Middle frontal gyrus (tissue), 1 donor: Measurements from ENCODE around the gene TAGAP.
"Not testable (repeated sequence)": the region's sequence is repeated elsewhere in the genome, so short reads cannot be mapped to it uniquely, and the experiment has no call there.

ENCODE experiments used
- DNase-seq: peaks from one replicate; pipeline ENCODE4 v3.0.0-alpha.2; 2015; ENCODE audit warnings: low spot score; ENCODE audit errors: extremely low spot score

The TAGAP gene

GRCh38 chr6:159045801-159046200, 1.0 kb upstream of the TAGAP start:
- DNase-seq: no peak

DNA sequence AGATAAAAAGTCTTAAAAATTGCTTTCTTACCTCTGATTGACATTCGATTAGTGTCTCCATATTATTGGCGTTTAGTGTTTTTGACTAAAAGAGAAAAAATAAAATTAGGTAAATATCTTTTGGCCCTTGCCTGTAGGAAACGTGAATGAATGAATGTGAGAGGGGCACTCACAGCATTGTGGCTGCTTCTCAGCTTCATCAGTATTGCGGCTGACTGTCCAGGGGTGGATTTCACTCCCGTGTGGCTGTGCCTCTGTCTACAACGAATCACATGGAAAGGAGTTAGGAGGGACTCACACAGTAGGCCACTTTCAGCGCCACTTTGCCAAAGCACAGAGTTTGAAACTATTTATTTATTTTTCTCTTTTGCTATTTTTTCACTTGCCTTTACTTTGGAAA, 844 bp downstream of the TAGAP start:
- DNase-seq: no peak

DNA sequence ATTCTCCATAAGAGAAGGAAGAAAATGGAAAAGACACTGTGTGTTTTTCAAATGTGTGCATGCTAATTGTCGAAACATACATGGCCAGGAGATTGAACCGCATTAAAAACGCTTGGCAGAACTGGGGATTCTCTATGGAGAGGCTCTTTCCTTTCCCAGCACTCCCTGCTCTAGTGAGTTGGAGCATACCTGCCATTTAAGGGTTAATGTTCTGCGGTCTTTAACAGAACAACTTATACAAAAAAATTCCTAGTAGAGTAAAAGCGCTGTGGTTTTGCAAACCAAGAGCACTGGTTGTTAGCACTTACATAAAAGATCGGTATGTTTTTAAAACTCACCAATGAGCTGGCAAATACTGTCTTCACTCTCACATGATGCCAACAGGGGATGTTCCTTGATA, 1.5 kb downstream of the TAGAP start:
- no peak for DNase-seq

GRCh38 chr6:159042826-159043181, 2.0 kb downstream of the TAGAP start:
- no peak for DNase-seq

DNA sequence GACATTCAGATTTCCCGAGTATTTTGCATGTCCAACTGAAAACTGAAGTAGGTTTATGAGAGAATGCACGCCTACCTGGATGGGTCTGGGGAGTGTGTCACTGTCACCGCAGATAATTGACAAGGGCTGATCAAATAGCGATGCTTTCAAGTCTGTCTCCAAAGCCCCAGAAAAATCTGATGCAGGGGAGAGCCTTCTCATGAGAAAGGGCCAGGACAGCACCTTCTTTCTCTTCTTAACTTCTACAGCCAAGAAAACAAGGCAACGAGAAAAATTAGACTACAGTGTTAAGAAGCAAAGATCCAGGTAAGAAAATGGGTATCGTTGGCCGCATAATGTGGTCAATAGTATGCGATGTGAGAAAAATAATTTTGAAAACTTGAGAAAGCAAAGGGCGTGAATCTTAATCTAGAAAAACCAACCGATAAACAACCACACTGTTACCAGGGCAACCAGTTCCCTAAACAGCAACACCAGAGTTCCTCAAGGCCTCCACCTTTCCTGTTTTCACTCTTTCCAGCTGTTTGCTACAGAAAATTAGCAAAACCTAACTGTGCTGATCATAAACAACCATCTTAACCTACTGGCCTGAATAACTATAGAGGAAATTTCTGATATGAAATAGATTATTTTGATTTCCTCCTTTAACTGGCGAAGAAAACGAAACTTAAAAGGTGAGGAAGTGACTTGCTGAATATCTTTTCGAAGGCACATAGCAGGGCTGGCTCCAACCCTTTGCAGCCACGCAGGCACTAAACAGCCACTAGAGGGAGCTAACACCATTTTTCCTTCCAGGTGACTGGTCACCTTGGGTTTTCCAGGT, 2.6 kb downstream of the TAGAP start:
- peak; percentile 43 for DNase-seq

DNA sequence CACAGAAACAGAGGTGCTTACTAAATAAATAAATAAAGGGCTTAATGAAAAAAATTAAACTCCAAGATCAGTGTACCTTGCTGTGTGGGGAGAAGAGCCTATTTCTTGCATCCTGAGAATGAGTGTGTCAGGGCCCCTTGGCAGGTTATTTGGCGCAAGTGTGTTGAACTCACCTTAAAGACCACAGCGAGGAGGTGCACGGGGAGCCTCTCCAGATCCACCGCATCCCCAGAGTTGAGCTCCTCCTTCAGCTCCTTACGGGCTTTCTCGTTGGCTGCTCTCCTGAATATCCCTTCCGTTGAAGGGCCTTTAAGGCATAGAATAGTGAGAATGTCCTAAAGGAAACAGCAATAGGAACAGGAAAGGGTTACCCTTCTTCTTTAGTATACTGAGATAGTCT, 3.6 kb downstream of the TAGAP start:
- DNase-seq: no peak

GRCh38 chr6:159039885-159040258, 4.9 kb downstream of the TAGAP start:
- no peak for DNase-seq

DNA sequence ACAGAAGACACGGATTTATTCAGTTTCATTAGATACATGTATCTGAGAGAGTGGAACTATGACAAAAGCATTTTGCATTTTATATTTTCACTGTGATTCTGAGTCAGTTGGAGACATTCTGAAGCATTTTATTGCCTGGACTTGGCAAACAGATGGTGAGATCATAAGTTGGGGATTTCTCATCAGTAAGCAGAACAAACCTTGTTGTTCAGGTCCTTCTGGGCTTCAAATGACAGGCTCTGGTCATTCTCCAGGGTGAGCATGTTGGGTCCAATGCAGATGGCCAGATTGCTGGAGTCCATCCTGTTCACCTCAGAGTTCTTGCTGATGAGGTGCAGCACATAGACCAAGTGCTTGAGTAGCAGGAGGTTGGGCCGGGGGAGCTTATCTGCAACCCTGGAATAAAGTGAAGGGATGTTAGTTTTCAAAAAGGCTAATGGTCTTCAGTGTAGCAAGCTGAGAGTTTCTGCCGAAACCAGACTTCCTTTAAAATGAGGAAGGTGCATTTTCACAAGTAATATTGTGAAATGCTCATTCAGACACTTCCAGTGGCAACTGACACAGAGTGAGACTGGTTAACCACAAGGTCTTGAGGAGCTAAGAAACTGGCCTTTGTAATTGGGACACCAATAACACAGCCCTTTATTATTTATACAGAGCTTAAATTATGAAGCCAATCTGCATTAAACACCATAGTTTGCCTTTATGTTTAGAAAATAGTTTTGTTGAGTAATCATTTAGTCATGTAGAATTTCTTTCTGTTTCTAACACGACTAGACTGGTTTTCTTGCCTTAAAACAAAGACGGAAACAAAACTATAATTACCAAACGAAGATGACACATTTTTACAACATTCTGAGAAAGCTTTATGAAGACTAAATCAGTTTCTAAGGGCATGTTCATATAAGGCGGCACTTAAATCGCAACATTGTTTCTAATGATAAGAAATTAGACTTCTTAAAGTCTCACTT, 5.6 kb downstream of the TAGAP start:
- peak; percentile 10 for DNase-seq

GRCh38 chr6:159038318-159038717, 6.5 kb downstream of the TAGAP start:
- DNase-seq: not testable (repeated sequence)

DNA sequence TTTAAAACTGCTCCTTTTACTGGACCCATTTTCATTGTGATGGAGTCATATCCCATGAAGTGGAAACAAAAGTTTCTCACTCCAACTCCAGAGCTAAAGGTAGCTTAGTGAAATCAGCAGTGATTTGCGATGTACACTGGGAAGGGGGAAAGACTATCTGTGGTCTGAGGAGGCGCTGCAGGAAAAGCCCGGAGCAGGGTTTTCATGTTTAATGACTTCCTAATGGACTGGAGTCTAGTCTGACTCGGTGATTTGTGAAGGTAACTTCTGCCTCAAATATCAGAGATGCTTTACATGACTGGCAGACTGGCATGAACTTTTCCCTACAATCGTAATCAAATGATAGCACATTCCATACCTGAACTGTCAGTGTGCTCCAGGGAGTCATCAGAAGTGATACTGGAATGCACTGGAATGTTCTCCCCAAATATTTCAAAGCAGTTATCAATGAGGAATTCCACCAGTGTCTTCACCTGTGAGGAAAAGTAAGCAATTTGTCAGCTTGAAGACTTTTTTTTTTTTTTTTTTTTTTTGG, 7.0 kb downstream of the TAGAP start:
- DNase-seq: no peak

DNA sequence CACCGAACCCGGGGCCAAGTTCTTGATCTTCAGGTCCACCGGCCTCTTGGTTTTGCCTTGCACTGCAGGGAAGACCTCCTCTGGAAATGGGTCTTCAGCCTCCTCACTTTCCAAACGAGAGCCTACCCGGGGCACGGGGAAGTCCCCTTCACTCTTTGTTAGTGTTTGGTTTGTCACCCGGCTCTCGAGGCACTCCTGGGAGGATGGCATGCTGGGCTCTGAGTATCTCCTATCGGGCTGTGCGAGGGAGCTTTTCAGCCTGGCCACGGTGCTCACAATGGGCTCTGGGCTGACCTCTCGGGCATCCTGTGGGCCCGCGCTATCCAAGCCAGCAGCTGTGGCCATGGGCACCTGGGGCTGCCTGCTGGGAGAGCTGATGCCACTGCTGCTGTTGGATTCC, 8.1 kb downstream of the TAGAP start:
- no peak for DNase-seq

- DNase-seq: no peak
These were observed 8.9 kb downstream of the TAGAP start for GRCh38 chr6:159035891-159036290.

DNA sequence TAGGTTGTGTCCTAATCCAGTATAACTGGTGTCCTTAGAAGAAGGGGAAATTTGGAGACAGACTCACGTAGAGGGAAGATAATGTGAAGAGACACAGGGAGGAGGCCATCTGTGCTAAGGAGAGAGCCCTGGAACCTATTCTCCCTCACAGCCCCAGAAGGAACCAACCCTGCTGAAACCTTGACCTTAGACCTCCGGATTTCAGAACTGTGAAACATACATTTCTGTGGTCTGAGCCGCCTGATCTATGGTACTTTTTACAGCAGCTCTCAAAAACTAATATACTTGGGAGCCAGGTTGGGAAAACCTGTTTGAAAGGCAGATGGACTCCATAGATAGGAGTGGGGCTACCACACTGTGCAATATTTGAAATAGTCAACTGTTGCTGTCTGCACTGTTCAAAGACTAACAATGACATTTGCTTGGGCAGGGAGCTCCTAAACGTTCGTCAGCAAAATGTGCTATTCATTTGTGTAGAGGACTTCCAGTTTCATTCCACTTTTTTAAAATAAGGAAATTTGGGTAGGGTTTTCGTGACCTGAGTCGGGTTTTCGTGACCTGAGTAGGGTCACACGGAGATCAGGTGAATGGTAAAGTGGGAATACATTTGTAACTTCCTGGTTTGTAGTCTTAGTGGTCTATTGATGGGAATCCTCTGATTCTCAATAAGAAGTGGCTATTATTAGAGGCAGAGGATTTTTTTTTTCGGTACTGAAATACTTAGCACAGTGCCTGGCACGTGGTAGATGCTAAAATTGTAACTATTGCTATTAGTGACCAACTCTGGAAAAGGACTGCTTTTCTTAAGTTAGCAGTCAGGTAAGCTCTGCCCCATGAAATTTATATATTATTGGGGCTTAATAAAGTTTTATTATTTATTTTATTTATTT, 11.4 kb downstream of the TAGAP start:
- no peak for DNase-seq

DNA sequence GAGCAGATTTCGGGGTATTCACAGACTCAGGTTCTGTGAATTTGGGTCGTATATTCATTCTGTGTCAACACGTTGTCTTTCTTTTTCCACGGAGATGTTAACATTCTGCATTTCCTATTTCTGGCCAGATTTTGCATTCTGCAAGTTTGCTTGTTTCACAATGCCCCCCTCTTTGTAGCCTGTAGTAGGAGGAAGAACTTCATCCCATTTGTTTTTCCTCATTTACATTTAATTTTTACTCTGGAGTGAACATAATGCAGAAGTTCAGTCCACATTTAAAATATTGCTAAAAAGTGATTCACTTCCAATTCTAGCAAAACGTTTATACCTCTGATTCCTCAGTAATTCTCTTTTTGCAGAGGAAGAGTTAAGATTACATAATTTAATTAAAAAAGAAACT, 12.9 kb downstream of the TAGAP start:
- no peak for DNase-seq

DNA sequence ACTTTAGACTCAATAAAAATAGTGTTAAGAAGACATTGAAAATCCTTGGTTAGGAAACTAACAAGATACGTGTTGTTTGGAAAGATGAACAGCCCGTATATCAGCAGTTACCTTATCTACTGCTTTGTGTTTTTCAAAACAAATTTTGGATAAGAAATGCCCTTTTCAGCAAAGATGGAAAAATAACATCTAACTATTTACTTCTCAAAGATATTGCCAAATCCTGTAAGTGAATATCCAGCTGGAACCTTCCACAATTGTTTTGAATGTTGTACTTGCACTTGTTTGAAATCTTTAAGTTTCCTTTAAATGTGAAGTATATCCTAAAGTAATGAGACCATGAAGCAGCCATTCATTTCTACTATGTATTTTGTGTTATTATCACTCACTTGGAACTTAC, 14.6 kb downstream of the TAGAP start:
- no peak for DNase-seq

DNA sequence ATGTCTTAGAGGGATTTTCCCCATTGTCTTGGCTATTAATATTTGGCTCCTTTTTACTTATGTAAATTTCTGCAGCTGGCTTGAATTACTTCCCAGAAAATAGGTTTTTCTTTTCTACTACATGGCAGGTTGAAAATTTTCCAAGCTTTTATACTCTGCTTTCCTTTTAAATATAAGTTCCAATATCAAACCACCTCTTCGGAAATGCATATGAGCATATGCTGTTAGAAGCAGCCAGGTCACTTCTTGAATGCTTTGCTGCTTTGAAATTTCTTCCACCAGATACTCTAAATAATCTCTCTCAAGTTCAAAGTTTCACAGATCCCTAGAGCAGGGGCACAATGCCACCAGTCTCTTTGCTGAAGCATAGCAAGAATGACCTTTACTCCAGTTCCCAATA, 19.6 kb downstream of the TAGAP start:
- DNase-seq: not testable (repeated sequence)

DNA sequence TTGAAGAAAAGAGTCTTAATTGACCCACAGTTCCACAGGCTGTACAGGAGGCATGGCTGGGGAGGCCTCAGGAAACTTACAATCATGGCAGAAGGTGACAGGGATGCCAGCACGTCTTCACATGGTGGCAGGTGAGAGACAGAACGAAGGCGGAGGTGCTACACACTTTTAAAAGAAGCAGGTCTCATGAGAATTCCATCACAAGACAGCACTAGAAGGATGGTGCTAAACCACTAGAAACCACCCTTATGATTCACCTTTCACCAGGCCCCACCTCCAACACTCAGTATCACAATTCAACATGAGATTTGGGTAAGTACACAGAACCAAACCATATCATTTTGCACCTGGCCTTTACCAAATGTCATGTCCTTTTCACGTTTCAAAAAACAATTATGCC, 20.9 kb downstream of the TAGAP start:
- DNase-seq: no peak

DNA sequence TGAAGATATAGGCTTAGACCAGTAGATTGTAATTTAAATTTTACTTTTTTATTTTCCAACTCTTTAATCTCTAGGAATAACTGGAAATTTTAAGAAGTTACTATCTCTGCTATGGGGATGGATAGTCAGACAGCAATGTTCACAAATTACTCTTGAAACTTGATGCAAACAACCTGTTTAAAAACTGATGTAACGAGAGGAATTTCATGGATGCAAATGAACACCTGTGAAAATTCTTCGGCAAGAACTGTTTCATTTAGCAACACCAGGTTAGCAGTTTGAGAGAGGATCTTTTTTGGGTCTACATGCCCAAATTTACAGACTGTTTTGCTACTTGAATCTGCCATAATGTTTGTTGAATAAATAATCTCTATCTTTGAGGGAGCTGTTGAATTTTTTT, 24.8 kb downstream of the TAGAP start:
- no peak for DNase-seq

GRCh38 chr6:159017757-159018559, 26.8 kb downstream of the TAGAP start:
- no peak for DNase-seq

DNA sequence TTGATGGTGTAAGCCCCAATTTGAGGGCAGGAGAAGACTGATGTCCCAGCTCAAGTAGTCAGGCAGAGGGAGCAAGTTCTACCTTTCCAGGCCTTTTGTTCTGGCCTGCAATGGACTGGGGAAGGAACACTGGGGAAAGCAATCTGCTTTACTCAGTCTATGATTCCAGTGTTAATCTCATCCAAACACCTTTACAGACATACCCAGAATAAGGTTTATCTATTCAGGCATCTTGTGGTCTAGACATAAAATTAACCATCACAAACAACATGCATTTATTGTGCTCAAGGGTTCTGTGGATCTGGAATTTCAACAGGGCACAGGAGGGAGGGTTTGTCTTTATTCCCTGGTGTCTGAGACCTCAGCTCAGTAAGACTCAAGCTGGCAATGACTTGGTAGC, 30.4 kb downstream of the TAGAP start:
- DNase-seq: no peak
